ENCODE data around the gene SLFNL1.

Gene SLFNL1

DNA sequence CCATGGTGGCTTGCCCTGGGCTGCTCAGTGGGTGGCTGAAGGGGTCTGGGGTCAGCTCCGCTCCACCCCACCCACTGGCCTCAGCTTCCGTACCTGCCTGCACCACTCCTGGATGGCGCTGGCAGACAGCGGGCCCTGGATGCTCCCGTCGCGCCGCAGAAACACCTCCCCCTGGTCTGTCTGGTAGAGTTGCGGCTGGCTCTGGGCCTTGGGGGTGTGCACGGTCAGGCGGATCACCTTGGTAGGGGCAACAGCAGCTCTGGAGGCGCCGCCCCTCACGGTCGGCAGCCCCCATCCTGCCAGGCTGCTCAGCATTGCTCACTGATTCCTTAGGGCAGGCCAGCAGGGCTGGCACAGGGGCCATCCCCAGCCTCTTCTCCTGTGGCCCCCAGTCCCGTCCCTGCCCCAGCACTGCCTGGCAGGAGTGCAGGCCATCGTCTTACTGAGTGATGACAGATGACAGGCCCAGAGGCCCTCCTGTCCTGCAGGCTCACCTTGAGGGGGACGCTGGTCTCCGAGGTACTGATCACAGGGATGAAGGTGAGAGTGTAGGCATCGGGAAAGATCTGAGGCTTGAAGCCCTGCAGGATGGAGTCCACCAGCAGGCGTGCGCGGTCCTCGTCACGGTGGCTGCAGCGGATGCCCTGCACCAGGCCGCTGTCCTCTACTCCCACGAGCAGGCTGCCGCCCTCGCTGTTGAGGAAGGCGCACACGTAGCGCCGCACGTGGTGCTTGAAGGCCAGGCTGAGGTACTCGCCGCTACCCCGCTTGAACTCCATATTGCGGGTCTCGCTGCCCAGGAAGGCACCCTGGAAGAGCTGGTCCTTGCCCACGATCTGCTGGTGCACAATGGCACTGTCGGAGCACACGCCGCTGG, 4.1 kb downstream of the SLFNL1 start:
- TF ChIP-seq, protein P1, sequence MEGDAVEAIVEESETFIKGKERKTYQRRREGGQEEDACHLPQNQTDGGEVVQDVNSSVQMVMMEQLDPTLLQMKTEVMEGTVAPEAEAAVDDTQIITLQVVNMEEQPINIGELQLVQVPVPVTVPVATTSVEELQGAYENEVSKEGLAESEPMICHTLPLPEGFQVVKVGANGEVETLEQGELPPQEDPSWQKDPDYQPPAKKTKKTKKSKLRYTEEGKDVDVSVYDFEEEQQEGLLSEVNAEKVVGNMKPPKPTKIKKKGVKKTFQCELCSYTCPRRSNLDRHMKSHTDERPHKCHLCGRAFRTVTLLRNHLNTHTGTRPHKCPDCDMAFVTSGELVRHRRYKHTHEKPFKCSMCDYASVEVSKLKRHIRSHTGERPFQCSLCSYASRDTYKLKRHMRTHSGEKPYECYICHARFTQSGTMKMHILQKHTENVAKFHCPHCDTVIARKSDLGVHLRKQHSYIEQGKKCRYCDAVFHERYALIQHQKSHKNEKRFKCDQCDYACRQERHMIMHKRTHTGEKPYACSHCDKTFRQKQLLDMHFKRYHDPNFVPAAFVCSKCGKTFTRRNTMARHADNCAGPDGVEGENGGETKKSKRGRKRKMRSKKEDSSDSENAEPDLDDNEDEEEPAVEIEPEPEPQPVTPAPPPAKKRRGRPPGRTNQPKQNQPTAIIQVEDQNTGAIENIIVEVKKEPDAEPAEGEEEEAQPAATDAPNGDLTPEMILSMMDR (IDR thresholded peaks at IDR 0.05; ENCODE audit: low read depth, low read length, missing control alignments): no peak
- no peak overlapping the region for H3K4me3 ChIP-seq (ENCODE audit: low read depth, low read length)
- DNase-seq (ENCODE audit: low read depth): no peak
- in situ Hi-C loops (cut with HindIII; ENCODE audit: low sequenced_read_pairs): no loop called here

DNA sequence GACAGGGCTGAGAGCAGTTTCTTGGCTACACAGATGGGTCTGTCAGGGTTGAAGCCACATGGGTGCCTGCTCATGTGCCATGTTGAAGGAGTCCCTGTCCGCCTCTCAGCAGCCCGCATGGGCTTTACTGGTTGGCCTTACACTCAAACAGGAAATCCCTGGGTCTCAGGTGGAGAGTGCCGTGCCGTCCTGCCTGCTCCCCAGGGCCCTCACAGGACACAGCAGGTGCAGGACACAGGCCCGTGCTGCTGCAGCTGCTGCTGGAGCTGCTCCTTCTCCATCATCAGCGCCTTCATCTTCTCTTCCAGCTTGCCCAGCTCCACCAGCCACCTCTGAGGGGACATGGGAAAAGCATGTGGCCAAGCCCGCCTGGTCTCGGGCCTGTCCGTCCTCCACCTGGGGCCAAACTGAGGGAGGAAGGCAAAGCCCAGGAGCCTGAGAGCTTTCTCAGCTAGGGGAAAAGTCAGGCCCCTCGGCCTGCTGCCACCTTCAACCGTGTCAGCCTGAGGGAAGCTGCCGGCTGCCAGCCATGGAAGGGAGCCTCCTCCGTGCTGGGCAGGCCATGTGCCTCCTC, 5.5 kb downstream of the SLFNL1 start:
- TF ChIP-seq, protein P1 (IDR thresholded peaks at IDR 0.05; ENCODE audit: low read depth, low read length, missing control alignments): no peak
- in situ Hi-C loops (cut with HindIII; ENCODE audit: low sequenced_read_pairs): no loop called here
- DNase-seq (ENCODE audit: low read depth): no peak
- no peak overlapping the region for H3K4me3 ChIP-seq (ENCODE audit: low read depth, low read length)

DNA sequence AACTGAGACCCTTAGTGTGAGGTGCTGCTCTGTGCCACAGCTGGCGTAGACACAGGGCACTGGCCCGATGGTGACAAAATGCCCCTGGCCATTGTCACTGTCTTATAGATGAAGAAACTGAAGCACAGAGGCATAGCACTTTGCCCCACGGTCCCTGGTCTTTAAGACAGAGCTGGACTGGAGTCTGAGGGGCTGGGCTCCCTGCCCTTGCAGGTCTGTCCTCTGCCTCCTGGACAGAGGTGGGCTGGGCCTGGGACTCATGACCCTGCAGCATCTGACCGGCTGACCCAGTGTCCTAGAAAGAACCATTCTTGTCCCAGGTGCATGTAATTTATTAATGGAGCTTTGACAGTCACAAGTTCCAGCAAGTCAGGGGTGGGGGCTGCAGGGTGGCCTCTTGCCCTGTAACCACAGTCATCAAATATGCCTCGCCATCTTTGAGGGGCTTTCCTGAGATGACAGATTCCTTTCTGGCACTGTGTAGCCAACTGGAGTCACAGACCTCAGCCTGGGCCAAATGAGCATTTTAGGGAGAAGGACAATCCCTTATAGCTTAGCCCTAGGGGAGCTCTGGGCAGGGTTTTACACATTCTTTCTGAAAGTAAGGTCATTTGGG, 6.1 kb downstream of the SLFNL1 start:
- in situ Hi-C loops (cut with HindIII; ENCODE audit: low sequenced_read_pairs): no loop called here
- DNase-seq (ENCODE audit: low read depth): no peak

DNA sequence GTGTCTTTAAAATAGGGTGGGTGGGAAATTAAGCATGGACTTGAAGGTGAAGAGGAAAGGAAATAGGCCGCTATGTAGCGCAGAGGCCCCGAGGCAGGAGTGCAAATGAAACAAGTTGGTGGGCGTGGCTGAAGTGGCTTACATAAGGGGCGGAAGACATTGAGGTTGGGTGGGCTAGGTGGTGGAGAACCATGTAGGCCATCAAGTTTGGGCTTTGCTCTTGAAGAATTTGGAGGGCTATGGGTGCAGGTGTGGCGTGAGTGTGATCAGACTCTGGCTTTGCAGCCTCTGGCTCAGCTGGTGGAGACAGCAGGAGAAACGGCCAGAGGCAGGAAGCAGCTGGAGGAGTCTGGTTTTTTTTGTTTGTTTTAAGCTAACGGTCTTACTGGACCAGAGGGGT, 6.7 kb downstream of the SLFNL1 start:
- in situ Hi-C loops (cut with HindIII; ENCODE audit: low sequenced_read_pairs): no loop called here
- TF ChIP-seq, protein P1 (IDR thresholded peaks at IDR 0.05; ENCODE audit: low read depth, low read length, missing control alignments): no peak
- H3K4me3 ChIP-seq (ENCODE audit: low read depth, low read length): no peak overlapping the region
- no peak for DNase-seq (ENCODE audit: low read depth)

More for the DNA sequence above, 6.1 kb downstream of the SLFNL1 start:
- H3K4me3 ChIP-seq (ENCODE audit: low read depth, low read length): no peak overlapping the region
- TF ChIP-seq, protein P1 (IDR thresholded peaks at IDR 0.05; ENCODE audit: low read depth, low read length, missing control alignments): no peak

DNA sequence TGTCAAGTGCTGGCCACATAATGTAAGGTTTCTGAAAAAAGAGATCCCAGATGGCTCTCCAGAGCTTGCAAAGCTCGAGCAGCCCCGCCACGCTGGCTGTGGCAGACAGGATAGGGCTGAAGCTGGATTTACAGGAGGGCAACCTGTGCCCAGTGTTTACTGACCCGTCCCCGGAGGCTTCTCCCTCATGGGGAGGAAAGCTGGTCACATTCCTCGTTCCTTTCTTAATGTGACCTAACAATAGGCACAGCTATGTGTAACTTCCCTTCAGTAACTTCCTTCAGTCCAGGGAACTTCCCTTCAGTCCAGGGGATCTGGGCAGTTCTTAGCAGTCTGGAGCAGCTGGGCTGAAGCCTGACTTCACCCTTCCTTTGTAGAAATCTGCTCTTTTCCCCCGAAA, 7.7 kb downstream of the SLFNL1 start:
- TF ChIP-seq, protein P1 (IDR thresholded peaks at IDR 0.05; ENCODE audit: low read depth, low read length, missing control alignments): no peak
- H3K4me3 ChIP-seq (ENCODE audit: low read depth, low read length): no peak overlapping the region
- in situ Hi-C loops (cut with HindIII; ENCODE audit: low sequenced_read_pairs): no loop called here
- DNase-seq (ENCODE audit: low read depth): no peak

DNA sequence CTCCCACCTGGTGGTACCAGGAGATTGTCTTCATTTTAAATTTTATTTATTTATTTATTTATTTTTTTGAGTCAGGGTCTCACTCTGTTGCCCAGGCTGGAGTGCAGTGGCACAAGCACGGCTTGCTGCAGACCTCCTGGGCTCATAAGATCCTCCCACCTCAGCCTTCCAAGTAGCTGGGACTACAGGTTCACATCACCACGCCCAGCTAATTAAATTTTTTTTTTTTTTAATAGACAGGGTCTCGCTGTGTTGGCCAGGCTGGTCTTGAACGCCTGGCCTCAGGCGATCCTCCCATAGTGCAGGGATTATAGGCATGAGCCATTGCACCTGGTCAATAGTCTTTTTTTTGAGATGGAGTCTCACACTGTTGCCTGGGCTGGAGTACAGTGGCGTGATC, 8.5 kb downstream of the SLFNL1 start:
- H3K4me3 ChIP-seq (ENCODE audit: low read depth, low read length): no peak overlapping the region
- TF ChIP-seq, protein P1 (IDR thresholded peaks at IDR 0.05; ENCODE audit: low read depth, low read length, missing control alignments): no peak
- in situ Hi-C loops (cut with HindIII; ENCODE audit: low sequenced_read_pairs): no loop called here
- DNase-seq (ENCODE audit: low read depth): no peak

Measured in astrocyte of the cerebellum (primary cell).